NCI-H2227 (cell line): Measurements from ENCODE around the gene ACBD6.

Source experiments
- DNase-seq: peaks from one replicate; lab custom pipeline; 2025; ENCODE audit not compliant: unreplicated experiment; lab: John Stamatoyannopoulos, UW

Gene ACBD6

DNA sequence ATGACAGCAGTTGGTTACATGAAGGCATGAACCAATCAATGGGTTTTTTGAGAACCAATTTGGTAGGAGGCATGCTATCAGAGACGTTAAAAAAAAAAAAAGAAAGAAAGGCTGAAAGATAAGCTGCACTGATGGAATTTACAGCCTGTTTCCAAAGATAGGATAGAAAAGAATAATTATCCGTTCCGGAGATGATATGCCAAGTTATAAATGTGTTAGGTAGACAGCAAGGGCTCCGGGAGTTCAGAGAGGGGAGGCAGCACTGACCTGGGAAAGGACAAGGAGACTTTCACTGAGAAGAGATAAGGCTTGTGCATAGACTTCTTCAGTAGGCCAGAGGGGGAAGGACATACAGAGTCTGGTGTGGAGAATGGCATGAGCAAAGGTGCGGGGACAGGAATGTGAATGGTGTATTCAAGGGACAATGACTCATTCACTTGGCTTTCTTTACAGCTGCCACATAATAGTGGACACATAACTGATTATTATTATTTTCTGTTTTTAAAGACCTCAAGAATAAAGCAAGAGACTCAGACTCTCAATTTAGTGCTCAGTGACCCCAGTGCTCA, 24.8 kb upstream of the ACBD6 start:
- no peak for DNase-seq

GRCh38 chr1:180525715-180526039, 23.3 kb upstream of the ACBD6 start:
- DNase-seq, result peak; percentile 14

- DNase-seq, result no peak
Measured at GRCh38 chr1:180524915-180525714, 22.7 kb upstream of the ACBD6 start.

DNA sequence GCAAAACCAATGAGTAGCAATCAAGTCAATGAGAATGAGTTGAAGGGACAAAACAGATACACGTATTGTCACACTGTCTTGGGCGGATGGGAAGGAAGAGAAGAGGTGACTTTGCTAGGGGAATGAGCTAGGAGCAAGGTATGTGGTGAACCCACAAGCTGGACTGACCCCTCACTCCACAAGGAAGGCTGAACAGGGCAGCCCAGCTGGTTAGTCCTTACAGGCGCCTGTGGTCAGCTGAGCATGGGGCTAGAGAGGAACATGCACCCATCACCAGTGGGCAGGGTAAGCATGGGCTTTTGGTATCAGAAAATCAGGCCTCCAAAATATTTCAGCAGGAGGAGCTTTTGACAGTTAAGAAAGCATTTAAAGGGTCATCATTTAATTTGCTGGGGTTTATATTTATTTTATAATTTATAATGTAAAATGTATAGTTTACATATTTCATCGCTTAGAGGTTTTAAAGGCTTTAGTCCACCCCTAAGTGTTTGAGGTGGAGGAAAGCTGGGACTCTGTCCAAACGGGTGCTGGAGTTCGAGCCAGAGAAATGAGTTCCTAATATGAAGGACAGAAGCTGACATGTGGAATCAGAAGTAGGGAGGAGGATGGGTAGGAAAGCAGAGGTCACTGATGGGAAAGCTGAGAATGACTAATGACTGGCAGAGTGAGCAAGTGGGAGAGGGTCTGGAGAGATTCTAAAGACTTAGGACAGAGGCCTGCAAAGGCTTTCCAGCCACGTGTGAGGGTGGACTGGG, 22.0 kb upstream of the ACBD6 start:
- DNase-seq, result no peak

GRCh38 chr1:180522213-180522515, 19.8 kb upstream of the ACBD6 start:
- no peak for DNase-seq

DNA sequence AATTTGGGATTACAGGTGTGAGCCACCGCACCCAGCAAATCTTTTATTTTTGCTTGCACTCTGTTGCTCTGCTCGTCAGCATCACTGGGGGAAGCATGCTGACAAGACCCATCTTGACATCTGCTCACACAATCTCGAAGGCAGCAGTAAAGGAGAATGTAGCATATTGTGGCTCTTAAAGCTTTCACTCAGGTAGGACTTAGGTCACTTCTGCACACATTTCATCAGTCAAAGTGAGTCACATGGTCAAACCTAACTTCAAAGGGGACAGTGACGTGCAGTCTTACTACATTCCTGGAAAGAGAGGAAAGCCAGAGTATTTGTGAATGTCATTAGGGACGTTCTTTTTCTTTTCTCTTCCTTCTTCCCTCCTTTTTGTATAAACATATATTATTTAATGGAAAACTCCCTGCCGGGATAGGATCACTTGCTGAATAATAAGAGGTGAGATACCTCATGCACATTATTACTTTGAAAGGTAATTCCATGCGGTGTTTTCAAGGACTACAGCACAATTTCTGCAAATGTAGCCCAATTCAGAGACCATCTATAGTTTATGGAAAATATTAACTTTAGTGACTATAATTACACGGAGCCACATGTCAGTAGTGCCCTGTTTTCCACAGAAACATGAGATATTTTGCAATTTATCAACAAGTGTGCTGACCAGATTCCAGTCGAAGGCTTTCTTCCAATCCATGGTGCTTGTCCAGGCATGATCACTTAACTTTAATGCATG, 19.3 kb upstream of the ACBD6 start:
- no peak for DNase-seq

DNA sequence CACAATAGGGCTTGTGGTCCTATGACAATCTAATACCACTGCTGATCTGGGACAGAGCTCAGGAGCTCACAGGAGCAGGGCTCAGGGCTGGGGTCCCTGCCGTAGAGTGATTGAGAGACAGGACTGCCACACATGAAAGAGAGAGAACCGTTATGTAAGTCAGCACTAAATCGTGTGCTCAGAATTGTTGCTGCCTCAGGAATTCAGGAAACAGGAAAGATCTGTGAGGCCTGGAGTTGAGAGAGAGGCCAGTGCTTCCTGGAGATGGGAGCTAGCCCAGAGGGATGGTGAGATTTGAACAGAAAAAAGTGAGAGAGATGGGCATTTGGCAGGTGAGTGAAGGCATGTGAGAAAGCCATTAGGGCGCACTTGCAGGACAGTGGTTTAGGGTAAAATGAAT, 17.5 kb upstream of the ACBD6 start:
- DNase-seq, result no peak

- peak; percentile 84 for DNase-seq
Measured at GRCh38 chr1:180515857-180516388, 13.5 kb upstream of the ACBD6 start.

DNA sequence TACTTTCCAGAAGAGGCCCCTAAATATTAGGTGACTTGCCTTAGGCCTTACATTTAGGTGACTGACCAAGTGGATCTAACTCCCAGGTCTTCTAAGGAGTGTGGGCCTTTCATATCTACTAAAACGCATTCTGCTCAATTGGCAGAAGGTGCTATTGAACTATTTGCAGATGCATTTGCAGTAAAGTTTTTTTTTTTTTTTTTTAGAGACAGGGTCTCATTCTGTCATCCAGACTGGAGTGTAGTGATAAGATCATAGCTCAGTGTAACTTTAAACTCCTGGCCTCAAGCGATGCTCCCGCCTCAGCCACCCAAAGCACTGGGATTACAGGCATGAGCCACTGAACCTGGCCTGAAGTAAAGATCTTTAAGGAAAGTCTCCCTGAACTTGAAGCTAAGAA, 13.0 kb upstream of the ACBD6 start:
- DNase-seq, result no peak

DNA sequence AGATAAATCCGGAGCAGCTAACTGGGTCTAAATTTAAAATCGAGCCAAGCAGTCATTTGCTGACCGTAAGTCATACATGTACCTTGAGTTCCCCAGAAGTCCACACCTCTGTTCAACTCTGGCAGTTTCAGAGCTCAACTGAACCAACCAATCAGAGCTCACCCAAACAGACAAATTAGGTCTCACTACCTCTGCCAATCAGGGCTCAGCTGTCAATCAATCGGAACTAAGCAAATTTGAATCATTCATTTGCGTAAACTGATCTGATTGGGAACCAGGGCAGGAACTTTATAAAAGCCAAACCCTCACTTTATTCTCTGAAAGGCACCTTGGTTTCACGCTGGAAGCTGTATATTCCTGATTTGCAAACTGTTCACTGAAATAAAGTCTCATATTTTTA, 11.2 kb upstream of the ACBD6 start:
- DNase-seq, result no peak

DNA sequence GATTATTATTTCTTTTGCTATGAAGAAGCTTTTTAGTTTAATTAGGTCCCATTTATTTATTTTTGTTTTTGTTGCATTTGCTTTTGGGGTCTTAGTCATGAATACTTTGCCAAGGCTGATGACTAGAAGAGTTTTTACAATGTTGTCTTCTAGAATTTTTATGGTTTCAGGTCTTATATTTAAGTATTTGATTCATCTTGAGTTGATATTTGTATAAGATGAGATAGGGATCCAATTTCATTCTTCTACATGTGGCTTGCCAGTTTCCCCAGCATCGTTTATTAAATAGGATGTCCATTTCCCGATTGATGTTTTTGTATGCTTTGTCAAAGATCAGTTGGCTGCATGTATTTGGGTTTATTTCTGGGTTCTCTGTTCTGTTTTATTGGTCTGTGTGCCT, 8.5 kb upstream of the ACBD6 start:
- DNase-seq, result no peak

- no peak for DNase-seq
Measured at GRCh38 chr1:180508725-180509097, 6.3 kb upstream of the ACBD6 start.

GRCh38 chr1:180507795-180508724, 5.7 kb upstream of the ACBD6 start:
- DNase-seq, result no peak

DNA sequence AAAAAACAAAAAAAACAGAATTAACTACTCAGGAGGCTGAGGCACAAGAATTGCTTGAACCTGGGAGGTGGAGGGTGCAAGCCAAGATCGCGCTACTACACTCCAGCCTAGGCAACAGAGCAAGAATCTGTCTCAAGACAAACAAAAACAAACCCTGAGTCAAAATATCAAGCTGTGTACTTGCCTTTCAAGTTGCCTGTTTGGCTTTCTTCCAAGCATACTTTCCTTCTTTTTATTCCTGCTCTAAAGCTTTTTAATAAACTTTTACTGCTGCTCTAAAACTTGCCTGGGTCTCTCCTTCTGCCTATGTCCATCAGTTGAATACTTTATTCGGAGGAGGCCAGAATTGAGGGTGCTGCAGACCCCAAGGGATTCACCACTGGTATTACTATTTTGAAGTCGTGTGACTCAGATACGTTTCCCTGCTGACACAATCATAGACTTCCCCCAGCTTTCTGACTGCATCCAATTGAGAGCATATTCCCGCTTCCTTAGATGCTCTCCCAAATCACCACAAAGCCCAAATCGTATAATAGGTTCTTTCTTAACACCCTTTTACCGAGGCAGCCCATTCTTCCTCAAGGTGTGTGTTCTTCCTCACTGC, 3.5 kb upstream of the ACBD6 start:
- DNase-seq, result no peak

DNA sequence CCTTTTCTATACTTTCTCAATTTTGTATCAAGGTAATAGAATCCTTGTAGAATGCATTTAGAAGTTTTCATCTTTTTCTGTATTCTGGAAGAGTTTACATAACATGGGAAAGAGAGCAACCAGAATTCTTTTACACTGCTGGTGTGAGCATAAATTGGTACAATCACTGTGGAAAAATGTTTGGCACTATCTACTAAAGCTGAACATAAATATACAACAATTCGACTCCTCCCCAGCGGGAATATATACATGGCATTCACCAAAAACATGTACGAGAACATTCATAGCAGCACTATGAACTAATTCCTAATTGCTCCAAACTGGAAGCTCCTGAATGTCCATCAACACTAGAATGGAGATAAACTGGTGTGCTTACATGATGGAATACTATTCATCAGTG, 1.8 kb upstream of the ACBD6 start:
- no peak for DNase-seq

- DNase-seq, result no peak
Measured at GRCh38 chr1:180503280-180503862, 994 bp upstream of the ACBD6 start.

GRCh38 chr1:180501865-180502360, 464 bp downstream of the ACBD6 start:
- DNase-seq, result no peak

- no peak for DNase-seq
Measured at GRCh38 chr1:180500689-180501088, 1.7 kb downstream of the ACBD6 start.

- DNase-seq, result no peak
Measured at GRCh38 chr1:180498594-180498993, 3.8 kb downstream of the ACBD6 start.

GRCh38 chr1:180497826-180498225, 4.6 kb downstream of the ACBD6 start:
- DNase-seq, result no peak
